NT2/D1 (cell line): ENCODE measurements around the gene MYF5.

Source experiments
- DNase-seq: peaks from one replicate; pipeline ENCODE4 v3.0.0-alpha.2; 2011; ENCODE audit warnings: low read depth, low spot score
- H3K27me3 ChIP-seq: 2 replicates; pipeline ENCODE4 v1.6.0; 2011; ENCODE audit warnings: mild to moderate bottlenecking; ENCODE audit not compliant: insufficient read length, insufficient read depth
- H3K36me3 ChIP-seq: 2 replicates; pipeline ENCODE4 v1.6.1; 2011; ENCODE audit warnings: mild to moderate bottlenecking, low read length, mixed read lengths; ENCODE audit not compliant: insufficient read depth, insufficient read length
- H3K4me1 ChIP-seq: 2 replicates; pipeline ENCODE4 v1.5.1; 2011; ENCODE audit not compliant: insufficient read depth, insufficient read length
- H3K4me3 ChIP-seq: 2 replicates; pipeline ENCODE4 v1.5.1; 2011; ENCODE audit warnings: low read depth; ENCODE audit not compliant: insufficient read length
- H3K9ac ChIP-seq: 2 replicates; pipeline ENCODE4 v1.6.0; 2011; ENCODE audit warnings: low read depth; ENCODE audit not compliant: insufficient read length
- H3K9me3 ChIP-seq: 2 replicates; pipeline ENCODE4 v1.5.1; 2011; ENCODE audit warnings: mild to moderate bottlenecking, low read length; ENCODE audit not compliant: insufficient read depth
- SUZ12 ChIP-seq: IDR thresholded peaks from 2 replicates; pipeline ENCODE4 v1.6.1; 2011; ENCODE audit not compliant: insufficient read length, insufficient read depth; ENCODE audit errors: extremely low read depth
- YY1 ChIP-seq: IDR thresholded peaks from 2 replicates; pipeline ENCODE4 v1.6.1; 2011; ENCODE audit not compliant: insufficient read length, insufficient read depth
- ZNF274 ChIP-seq: IDR thresholded peaks from 2 replicates; pipeline ENCODE4 v1.6.1; 2011; ENCODE audit warnings: mild to moderate bottlenecking, low read depth, low read length

The MYF5 gene

DNA sequence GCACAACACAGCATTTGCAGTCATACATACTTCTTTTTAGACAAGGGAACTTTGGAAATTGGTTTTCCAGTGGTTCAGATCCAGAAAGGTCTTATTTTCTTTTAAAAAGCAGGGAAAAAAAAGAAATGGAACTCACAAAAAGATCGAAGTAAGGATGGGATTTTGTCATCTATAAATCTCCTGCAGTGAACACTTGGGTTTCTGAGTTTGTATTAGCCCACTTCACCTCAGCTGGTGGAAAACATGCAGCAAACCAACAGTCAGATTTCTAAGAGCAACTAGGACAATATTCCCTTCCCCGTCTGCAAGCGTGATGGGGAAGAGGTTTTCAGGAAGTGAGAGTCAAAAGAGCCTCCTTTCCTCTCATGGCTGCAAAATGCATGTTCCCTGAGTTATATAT lies 4.6 kb downstream of the MYF5 start:
- Histone ChIP-seq H3K4me3 (no peak overlapping the region), H3K4me1 (no peaks in the 10 kb centered on the region), H3K36me3 (no peaks in the 10 kb centered on the region), H3K9me3 (peaks cover 7% of the 10 kb centered on the region; the same call in 1 of the 2 replicates), H3K27me3 (no peaks in the 10 kb centered on the region), H3K9ac (no peak overlapping the region)
- no peak for DNase-seq
- no peak for TF ChIP-seq ZNF274
- no peak for TF ChIP-seq YY1
- TF ChIP-seq SUZ12 = no peak

DNA sequence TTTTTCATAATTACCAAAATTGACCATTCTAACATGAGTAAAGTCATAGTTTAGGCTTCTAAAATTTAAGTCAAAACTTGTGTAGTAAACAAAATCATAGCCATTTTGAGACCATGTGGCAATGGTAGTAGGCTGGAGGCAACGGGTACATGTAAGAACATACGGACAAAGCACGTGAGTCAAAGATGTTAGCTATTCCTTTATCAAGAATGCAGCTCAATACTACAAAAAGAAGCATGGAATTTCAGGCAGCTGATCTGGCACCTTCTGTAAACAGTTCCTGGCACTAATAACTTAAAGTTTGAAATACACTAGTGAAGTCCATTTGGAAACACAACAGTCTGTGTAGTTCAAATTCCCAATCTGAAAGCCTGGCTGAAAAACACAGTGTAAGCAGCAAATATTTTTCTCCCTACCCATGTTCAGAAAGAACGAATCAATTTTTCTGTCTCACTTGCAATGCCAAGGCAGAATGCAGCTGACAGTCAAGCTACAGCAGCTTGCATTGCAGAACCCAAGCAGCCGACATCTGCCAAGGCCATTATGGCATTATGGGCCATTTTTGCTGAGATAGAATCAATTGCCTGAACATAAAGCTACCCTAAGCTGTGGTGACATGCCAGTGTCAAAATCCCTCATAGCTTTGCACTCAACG lies 29.3 kb downstream of the MYF5 start:
- H3K4me3 ChIP-seq = no peak overlapping the region

DNA sequence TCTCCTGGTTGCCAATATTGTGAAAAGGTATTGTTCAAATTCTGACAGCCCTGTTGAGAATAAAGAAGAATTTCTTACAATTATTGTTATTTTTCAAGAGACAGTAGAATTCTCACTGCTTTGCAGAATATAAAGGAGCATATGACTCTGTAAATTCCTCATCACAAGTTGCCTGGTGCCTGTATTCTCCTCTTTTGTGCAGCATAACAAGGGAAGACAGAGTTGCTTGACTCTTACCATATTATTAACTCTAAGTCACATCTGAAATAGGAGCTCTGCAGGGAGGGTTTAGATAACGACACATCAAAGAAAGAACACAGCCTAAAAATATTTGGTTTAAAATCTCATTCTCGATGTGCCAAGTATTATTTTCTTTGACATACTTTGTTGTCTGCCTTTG lies 31.1 kb downstream of the MYF5 start:
- Histone ChIP-seq H3K4me3 (no peak overlapping the region), H3K9ac (no peak overlapping the region), H3K4me1 (no peaks in the 10 kb centered on the region), H3K36me3 (no peaks in the 10 kb centered on the region), H3K27me3 (no peaks in the 10 kb centered on the region), H3K9me3 (no peaks in the 10 kb centered on the region)
- TF ChIP-seq YY1 (no peak), ZNF274 (no peak), SUZ12 (no peak)
- no peak for DNase-seq

More for the DNA sequence above, 29.3 kb downstream of the MYF5 start:
- no peaks in the 10 kb centered on the region for H3K36me3 ChIP-seq
- H3K27me3 ChIP-seq = no peaks in the 10 kb centered on the region
- no peak for DNase-seq
- no peak for TF ChIP-seq ZNF274
- no peak for TF ChIP-seq SUZ12
- TF ChIP-seq YY1 = no peak
- H3K4me1 ChIP-seq = no peaks in the 10 kb centered on the region
- no peaks in the 10 kb centered on the region for H3K9me3 ChIP-seq
- H3K9ac ChIP-seq = no peak overlapping the region

DNA sequence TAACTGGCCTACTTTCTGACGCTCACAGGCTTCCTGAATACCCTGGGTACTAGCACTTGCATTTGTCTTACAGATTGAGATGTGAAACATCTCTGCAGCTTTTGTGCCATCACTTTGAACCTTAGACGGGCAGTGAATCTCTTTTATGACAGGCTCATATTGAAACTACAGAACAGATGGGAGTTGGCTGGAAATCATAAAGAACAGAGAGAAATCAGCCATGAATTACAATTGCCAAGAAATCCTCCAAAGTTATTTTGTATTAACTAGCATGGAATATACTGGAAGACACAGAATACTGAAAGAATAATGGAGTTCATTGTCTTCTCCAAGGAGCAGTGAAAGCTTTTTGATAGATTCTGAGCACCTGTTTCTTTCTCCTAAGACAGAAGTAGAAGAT lies 32.7 kb downstream of the MYF5 start:
- no peak overlapping the region for H3K9ac ChIP-seq
- no peak overlapping the region for H3K4me3 ChIP-seq
- DNase-seq = no peak
- TF ChIP-seq ZNF274 = no peak
- no peak for TF ChIP-seq SUZ12
- H3K4me1 ChIP-seq = no peaks in the 10 kb centered on the region
- no peaks in the 10 kb centered on the region for H3K27me3 ChIP-seq
- H3K9me3 ChIP-seq = no peaks in the 10 kb centered on the region
- no peaks in the 10 kb centered on the region for H3K36me3 ChIP-seq

DNA sequence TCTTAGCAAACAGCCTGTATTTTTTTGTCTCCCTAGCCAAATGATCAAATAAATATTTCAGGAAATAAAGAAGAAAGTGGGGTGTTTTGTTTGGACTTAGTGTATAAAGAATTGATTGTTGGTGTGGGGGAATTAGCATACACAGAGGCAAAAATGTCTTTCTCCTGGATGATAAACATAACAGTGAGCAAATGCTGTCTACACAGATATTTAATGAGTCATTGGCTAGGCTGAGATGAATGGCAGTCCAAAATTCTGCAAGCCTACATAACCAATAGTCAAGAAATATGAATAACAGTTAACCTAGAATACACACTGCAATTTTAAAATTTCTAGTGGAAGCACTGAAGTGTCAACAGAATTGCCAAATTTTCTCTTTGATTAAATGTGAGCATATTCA lies 35.8 kb downstream of the MYF5 start:
- TF ChIP-seq YY1 (no peak), SUZ12 (no peak), ZNF274 (no peak)
- no peaks in the 10 kb centered on the region for H3K27me3 ChIP-seq
- H3K36me3 ChIP-seq = no peaks in the 10 kb centered on the region
- H3K9me3 ChIP-seq = no peaks in the 10 kb centered on the region
- no peak overlapping the region for H3K9ac ChIP-seq
- H3K4me1 ChIP-seq = no peaks in the 10 kb centered on the region
- no peak overlapping the region for H3K4me3 ChIP-seq
- no peak for DNase-seq

DNA sequence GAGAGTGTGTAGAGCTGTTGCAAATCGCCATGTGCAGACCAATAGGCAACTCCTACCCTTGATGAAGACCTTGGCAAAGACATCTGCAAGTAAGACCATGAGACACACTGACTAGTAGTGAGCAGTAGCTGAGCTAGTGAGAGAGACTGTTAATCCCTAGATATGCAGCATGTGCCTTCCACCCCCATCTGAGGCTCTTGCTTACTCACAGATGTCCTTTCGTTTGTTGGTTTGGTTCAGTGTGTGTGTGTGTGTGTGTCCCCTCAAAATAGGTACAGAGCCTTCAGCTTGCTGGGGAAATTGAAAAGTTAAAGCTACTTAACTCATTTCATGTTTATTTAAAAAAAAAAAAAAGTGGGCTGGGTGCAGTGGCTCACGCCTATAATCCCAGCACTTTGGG lies 37.6 kb downstream of the MYF5 start:
- H3K9me3 ChIP-seq = no peaks in the 10 kb centered on the region
- no peaks in the 10 kb centered on the region for H3K4me1 ChIP-seq
- no peak overlapping the region for H3K4me3 ChIP-seq
- H3K27me3 ChIP-seq = no peaks in the 10 kb centered on the region
- no peaks in the 10 kb centered on the region for H3K36me3 ChIP-seq
- H3K9ac ChIP-seq = no peak overlapping the region
- no peak for TF ChIP-seq SUZ12
- no peak for TF ChIP-seq YY1
- no peak for TF ChIP-seq ZNF274
- no peak for DNase-seq

DNA sequence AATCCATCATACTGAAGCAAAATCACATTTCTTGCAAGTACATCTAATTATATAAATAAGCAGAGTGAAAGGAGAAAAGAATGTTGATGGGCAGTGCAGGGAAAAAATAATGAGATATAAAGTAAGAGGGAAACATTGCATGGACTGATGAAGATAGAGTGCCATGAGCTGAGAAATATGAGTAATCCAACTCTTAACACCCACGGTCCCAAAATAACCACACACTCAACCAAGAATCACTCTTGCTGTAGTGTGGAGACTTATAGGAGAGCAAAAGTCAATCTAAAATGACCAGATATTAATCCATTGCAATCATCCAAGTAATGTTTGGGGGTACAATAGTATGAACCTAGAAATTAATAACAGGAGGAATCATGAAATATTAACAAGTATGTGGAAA lies 40.2 kb downstream of the MYF5 start:
- Histone ChIP-seq H3K9me3 (no peaks in the 10 kb centered on the region), H3K4me1 (no peaks in the 10 kb centered on the region), H3K36me3 (no peaks in the 10 kb centered on the region), H3K4me3 (no peak overlapping the region), H3K9ac (no peak overlapping the region), H3K27me3 (no peaks in the 10 kb centered on the region)
- no peak for TF ChIP-seq YY1
- TF ChIP-seq ZNF274 = no peak
- no peak for TF ChIP-seq SUZ12
- DNase-seq = no peak
